Natural killer cell (primary cell): ENCODE results near the gene SLC10A6. TPM values are rescaled to one million over a fixed set of nuclear protein-coding genes. Genes with fewer than 3 reads are reported as not detected.

Experiments
- ATAC-seq, 3 donors: fragments of 150-1000 bp in 2 of 3; fragments of 200-7000 bp in 1 of 3; cut with Tn5 transposase; 1 replicate in 1 of 3; 2 replicates in 2 of 3; pipeline ENCODE4 v1.10.0; 2021; ENCODE audit warnings: mild to moderate bottlenecking in 2 of 3, moderate library complexity in 2 of 3
- DNase-seq, 2 donors: peaks; one replicate each; pipeline versions ENCODE4 v3.0.0 to v3.0.0-alpha.2; 2013 to 2021; ENCODE audit warnings: mixed read lengths in 1 of 2
- H3K27ac ChIP-seq: one replicate; pipeline ENCODE4 v1.5.1; 2013; ENCODE audit warnings: mild to moderate bottlenecking, low read length
- H3K27me3 ChIP-seq: one replicate; pipeline ENCODE4 v1.6.1; 2013; ENCODE audit warnings: low read length; ENCODE audit not compliant: control insufficient read depth, insufficient read depth
- H3K36me3 ChIP-seq: one replicate; pipeline ENCODE4 v1.6.1; 2013; ENCODE audit warnings: low read length; ENCODE audit not compliant: control insufficient read depth, insufficient read depth
- H3K4me1 ChIP-seq: one replicate; pipeline ENCODE4 v1.6.1; 2013; ENCODE audit warnings: low read length; ENCODE audit not compliant: control insufficient read depth, insufficient read depth
- H3K4me3 ChIP-seq: one replicate; pipeline ENCODE4 v1.5.1; 2013; ENCODE audit warnings: low read length
- H3K9me3 ChIP-seq: one replicate; pipeline ENCODE4 v1.6.1; 2013; ENCODE audit warnings: low read length; ENCODE audit not compliant: control insufficient read depth, insufficient read depth
- H3K27ac Mint-ChIP-seq, 2 donors: one replicate each; pipeline ENCODE4 v1.8.0; 2022; ENCODE audit warnings: mild to moderate bottlenecking in 2 of 2, mixed read lengths in 2 of 2, moderate library complexity in 1 of 2
- H3K27me3 Mint-ChIP-seq, 2 donors: one replicate each; pipeline ENCODE4 v1.8.0; 2022; ENCODE audit warnings: low read depth in 2 of 2, mixed read lengths in 2 of 2
- H3K36me3 Mint-ChIP-seq: one replicate; pipeline ENCODE4 v1.8.0; 2022; ENCODE audit warnings: mixed read lengths
- H3K4me1 Mint-ChIP-seq, 2 donors: one replicate each; pipeline ENCODE4 v1.8.0; 2022; ENCODE audit warnings: mixed read lengths in 2 of 2
- H3K4me3 Mint-ChIP-seq: one replicate; pipeline ENCODE4 v1.8.0; 2022; ENCODE audit warnings: mild to moderate bottlenecking, moderate library complexity, mixed read lengths
- H3K9me3 Mint-ChIP-seq, 2 donors: one replicate each; pipeline ENCODE4 v1.8.0; 2022; ENCODE audit warnings: mixed read lengths in 2 of 2
- CTCF ChIP-seq: fragments of 200-600 bp; IDR thresholded peaks from one replicate; pipeline ENCODE4 v1.8.0; 2022; ENCODE audit warnings: antibody characterized with exemption
- WGBS: methylation state at CpG from one replicate; pipeline ENCODE4 v1.1.7; 2013; ENCODE audit warnings: missing lambda C conversion rate; ENCODE audit not compliant: insufficient coverage; 5-methylcytosine and 5-hydroxymethylcytosine counted together
- intact Hi-C: fragments of 100-400 bp; cut with micrococcal nuclease; formaldehyde crosslinking; loops from one replicate; pipeline ENCODE4 v1.14.2; 2022
- total RNA-seq, 4 donors: library from RNA; stranded (reverse); fragments of 120-200 nt in 1 of 4; gene quantifications; one replicate each; pipeline versions ENCODE4 v1.2.3 to v1.2.4, GENCODE V29; 2013 to 2022

SLC10A6 gene
- total RNA-seq, 3 donors from 2014 or later (not counting 1 experiment from before 2014, with no cell fraction given), result not detected

- Mint-ChIP-seq H3K27ac (no peak overlapping the region), H3K27me3 (peaks cover 4 to 6% of the 10 kb centered on the region in 2 donors), H3K36me3 (no peaks in the 10 kb centered on the region), H3K4me3 (no peak overlapping the region), H3K9me3 (no peaks in the 10 kb centered on the region), H3K4me1 (peaks cover 0 to 5% of the 10 kb centered on the region in 2 donors)
- DNase-seq (no peak), ATAC-seq (no peak)
- H3K4me1 ChIP-seq, result no peaks in the 10 kb centered on the region
- no peaks in the 10 kb centered on the region for H3K9me3 ChIP-seq
- no peaks in the 10 kb centered on the region for H3K36me3 ChIP-seq
- no peak overlapping the region for H3K4me3 ChIP-seq
- no peaks in the 10 kb centered on the region for H3K27me3 ChIP-seq
- WGBS, result 70% methylated on average over 4 of the region's 4 CpGs
- H3K27ac ChIP-seq, result no peak overlapping the region
- intact Hi-C loops, result no loop called here
- TF ChIP-seq CTCF, result no peak
These were observed 23.0 kb upstream of the SLC10A6 start for GRCh38 chr4:86872135-86872534.

- Histone ChIP-seq H3K4me1 (no peaks in the 10 kb centered on the region), H3K9me3 (no peaks in the 10 kb centered on the region), H3K36me3 (no peaks in the 10 kb centered on the region), H3K27ac (no peak overlapping the region), H3K4me3 (no peak overlapping the region), H3K27me3 (no peaks in the 10 kb centered on the region)
- WGBS, result 36% methylated on average over 9 of the region's 9 CpGs
- Mint-ChIP-seq H3K36me3 (no peaks in the 10 kb centered on the region), H3K4me1 (peaks cover 0 to 5% of the 10 kb centered on the region in 2 donors), H3K4me3 (no peak overlapping the region), H3K27me3 (peaks cover 4 to 6% of the 10 kb centered on the region in 2 donors), H3K9me3 (no peaks in the 10 kb centered on the region), H3K27ac (no peak overlapping the region)
- ATAC-seq (no peak), DNase-seq (no peak)
- intact Hi-C loops, result no loop called here
- TF ChIP-seq CTCF, result no peak
These were observed 21.4 kb upstream of the SLC10A6 start for GRCh38 chr4:86870442-86871069.

- no peak overlapping the region for H3K4me3 Mint-ChIP-seq
- H3K27ac Mint-ChIP-seq, result no peak overlapping the region
- intact Hi-C loops, result no loop called here
- no peaks in the 10 kb centered on the region for H3K27me3 Mint-ChIP-seq
- H3K27ac ChIP-seq, result no peak overlapping the region
- H3K9me3 Mint-ChIP-seq, result no peaks in the 10 kb centered on the region
- no peaks in the 10 kb centered on the region for H3K4me1 Mint-ChIP-seq
- ATAC-seq (no peak), DNase-seq (no peak)
- WGBS, result 98% methylated on average over 8 of the region's 8 CpGs
- H3K4me1 ChIP-seq, result no peaks in the 10 kb centered on the region
- no peaks in the 10 kb centered on the region for H3K9me3 ChIP-seq
- TF ChIP-seq CTCF, result no peak
- H3K27me3 ChIP-seq, result no peaks in the 10 kb centered on the region
- no peaks in the 10 kb centered on the region for H3K36me3 ChIP-seq
- no peak overlapping the region for H3K4me3 ChIP-seq
- H3K36me3 Mint-ChIP-seq, result no peaks in the 10 kb centered on the region
These were observed 8.3 kb upstream of the SLC10A6 start for GRCh38 chr4:86857341-86858052.
